ENCODE results near the gene CHST11. TPM values are rescaled to one million over a fixed set of nuclear protein-coding genes. Genes with fewer than 3 reads are reported as not detected.

Gene CHST11
- polyA plus RNA-seq, 1 donor (not counting 4 experiments of a cell fraction or from before 2014, with no cell fraction given) = 11.9 TPM

- dilution Hi-C loops (cut with MboI; ENCODE audit: extremely low pct_ligation_motif_present, low sequenced_read_pairs) = no loop called here
- peaks cover 8% of the 10 kb centered on the region for H3K4me1 ChIP-seq (ENCODE audit: control insufficient read depth, extremely low read depth, insufficient read depth, low read length)
- H3K79me2 ChIP-seq (ENCODE audit: control insufficient read depth, insufficient read depth, low read length) = peaks cover 38% of the 10 kb centered on the region
- H3K9ac ChIP-seq (ENCODE audit: control insufficient read depth, extremely low read depth, insufficient read depth, low read length) = no peak overlapping the region
- no peak for TF ChIP-seq EZH2 (IDR thresholded peaks at IDR 0.05; ENCODE audit: low read length)
- TF ChIP-seq, protein P1, sequence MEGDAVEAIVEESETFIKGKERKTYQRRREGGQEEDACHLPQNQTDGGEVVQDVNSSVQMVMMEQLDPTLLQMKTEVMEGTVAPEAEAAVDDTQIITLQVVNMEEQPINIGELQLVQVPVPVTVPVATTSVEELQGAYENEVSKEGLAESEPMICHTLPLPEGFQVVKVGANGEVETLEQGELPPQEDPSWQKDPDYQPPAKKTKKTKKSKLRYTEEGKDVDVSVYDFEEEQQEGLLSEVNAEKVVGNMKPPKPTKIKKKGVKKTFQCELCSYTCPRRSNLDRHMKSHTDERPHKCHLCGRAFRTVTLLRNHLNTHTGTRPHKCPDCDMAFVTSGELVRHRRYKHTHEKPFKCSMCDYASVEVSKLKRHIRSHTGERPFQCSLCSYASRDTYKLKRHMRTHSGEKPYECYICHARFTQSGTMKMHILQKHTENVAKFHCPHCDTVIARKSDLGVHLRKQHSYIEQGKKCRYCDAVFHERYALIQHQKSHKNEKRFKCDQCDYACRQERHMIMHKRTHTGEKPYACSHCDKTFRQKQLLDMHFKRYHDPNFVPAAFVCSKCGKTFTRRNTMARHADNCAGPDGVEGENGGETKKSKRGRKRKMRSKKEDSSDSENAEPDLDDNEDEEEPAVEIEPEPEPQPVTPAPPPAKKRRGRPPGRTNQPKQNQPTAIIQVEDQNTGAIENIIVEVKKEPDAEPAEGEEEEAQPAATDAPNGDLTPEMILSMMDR (optimal IDR thresholded peaks at IDR 0.05 in 1 of 3, IDR thresholded peaks at IDR 0.05 in 1 of 3, conservative IDR thresholded peaks at IDR 0.05 in 1 of 3; ENCODE audit: extremely low read depth in 1 of 3, insufficient read depth in 2 of 3, low read length in 3 of 3) = no peak
- peaks cover 2% of the 10 kb centered on the region for H4K20me1 ChIP-seq (ENCODE audit: control insufficient read depth, extremely low read depth, insufficient read depth, low read length)
- H3K27ac ChIP-seq (ENCODE audit: control insufficient read depth, insufficient read depth, low read length) = no peak overlapping the region
- H3K4me3 ChIP-seq (ENCODE audit: control insufficient read depth in 2 of 3, extremely low read depth in 1 of 3, insufficient read depth in 2 of 3, low read depth in 1 of 3, low read length in 3 of 3) = no peak overlapping the region
- no peak overlapping the region for H3K4me2 ChIP-seq (ENCODE audit: control insufficient read depth, extremely low read depth, insufficient read depth, low read depth, low read length)
- no peak for DNase-seq (ENCODE audit: low read depth, low spot score)
- H3K36me3 ChIP-seq (ENCODE audit: control insufficient read depth in 2 of 2, extremely low read depth in 1 of 2, insufficient read depth in 2 of 2, low read length in 2 of 2) = no peaks in the 10 kb centered on the region
- no peak overlapping the region for H2AFZ ChIP-seq (ENCODE audit: control insufficient read depth, low read length)
- no peaks in the 10 kb centered on the region for H3K27me3 ChIP-seq (ENCODE audit: control insufficient read depth, extremely low read depth, insufficient read depth, low read length)
- H3K9me3 ChIP-seq (ENCODE audit: control insufficient read depth, low read depth, low read length) = no peaks in the 10 kb centered on the region
- no peak for FAIRE-seq
- H3K9me1 ChIP-seq (ENCODE audit: control insufficient read depth, extremely low read depth, insufficient read depth, low read length) = no peaks in the 10 kb centered on the region
Observed at GRCh38 chr12:104520242-104520900, 63.6 kb downstream of the CHST11 start.

DNA sequence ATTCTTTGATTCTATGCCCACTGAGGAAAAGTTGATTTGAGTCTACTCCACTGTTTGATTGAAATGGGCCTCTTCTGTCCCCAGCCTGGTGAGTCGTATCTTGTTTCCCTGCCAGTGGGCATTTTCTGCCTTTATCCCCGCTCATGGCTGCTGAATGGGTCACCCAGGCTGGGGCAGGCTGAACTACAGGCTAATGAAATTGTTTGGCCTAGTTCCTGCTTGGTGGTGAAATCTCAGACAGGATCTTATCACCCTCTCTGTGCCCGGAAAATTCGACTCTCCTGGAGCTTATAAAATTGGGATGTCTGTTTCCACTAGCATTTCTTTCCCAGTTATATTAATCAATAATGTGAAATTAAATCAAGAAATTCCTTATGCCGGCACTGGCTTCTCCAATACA, 65.0 kb downstream of the CHST11 start:
- no peak overlapping the region for H2AFZ ChIP-seq (ENCODE audit: control insufficient read depth, low read length)
- no peak for DNase-seq (ENCODE audit: low read depth, low spot score)
- peaks cover 2% of the 10 kb centered on the region for H4K20me1 ChIP-seq (ENCODE audit: control insufficient read depth, extremely low read depth, insufficient read depth, low read length)
- no peak overlapping the region for H3K4me3 ChIP-seq (ENCODE audit: control insufficient read depth in 2 of 3, extremely low read depth in 1 of 3, insufficient read depth in 2 of 3, low read depth in 1 of 3, low read length in 3 of 3)
- no peak for FAIRE-seq
- H3K9me1 ChIP-seq (ENCODE audit: control insufficient read depth, extremely low read depth, insufficient read depth, low read length) = no peaks in the 10 kb centered on the region
- no peak overlapping the region for H3K4me2 ChIP-seq (ENCODE audit: control insufficient read depth, extremely low read depth, insufficient read depth, low read depth, low read length)
- TF ChIP-seq, protein P1 (optimal IDR thresholded peaks at IDR 0.05 in 1 of 3, IDR thresholded peaks at IDR 0.05 in 1 of 3, conservative IDR thresholded peaks at IDR 0.05 in 1 of 3; ENCODE audit: extremely low read depth in 1 of 3, insufficient read depth in 2 of 3, low read length in 3 of 3) = no peak
- no peak for TF ChIP-seq EZH2 (IDR thresholded peaks at IDR 0.05; ENCODE audit: low read length)
- H3K9me3 ChIP-seq (ENCODE audit: control insufficient read depth, low read depth, low read length) = no peaks in the 10 kb centered on the region
- H3K4me1 ChIP-seq (ENCODE audit: control insufficient read depth, extremely low read depth, insufficient read depth, low read length) = peaks cover 8% of the 10 kb centered on the region
- H3K27me3 ChIP-seq (ENCODE audit: control insufficient read depth, extremely low read depth, insufficient read depth, low read length) = no peaks in the 10 kb centered on the region
- H3K27ac ChIP-seq (ENCODE audit: control insufficient read depth, insufficient read depth, low read length) = no peak overlapping the region
- H3K9ac ChIP-seq (ENCODE audit: control insufficient read depth, extremely low read depth, insufficient read depth, low read length) = no peak overlapping the region
- dilution Hi-C loops (cut with MboI; ENCODE audit: extremely low pct_ligation_motif_present, low sequenced_read_pairs) = no loop called here
- H3K79me2 ChIP-seq (ENCODE audit: control insufficient read depth, insufficient read depth, low read length) = peaks cover 35% of the 10 kb centered on the region
- H3K36me3 ChIP-seq (ENCODE audit: control insufficient read depth in 2 of 2, extremely low read depth in 1 of 2, insufficient read depth in 2 of 2, low read length in 2 of 2) = no peaks in the 10 kb centered on the region
